ENCODE data around the gene AKT3. TPM values are rescaled to one million over a fixed set of nuclear protein-coding genes. Genes with fewer than 3 reads are reported as not detected.
A peak's percentile ranks its signal among the peaks of the same experiment; 100 is the strongest.
"Not testable (repeated sequence)": the region's sequence is repeated elsewhere in the genome, so short reads cannot be mapped to it uniquely, and the experiment has no call there.

The AKT3 gene
- total and polyA plus RNA-seq, 2 experiments from 2014 or later: 3.5 to 23.4 TPM

DNA sequence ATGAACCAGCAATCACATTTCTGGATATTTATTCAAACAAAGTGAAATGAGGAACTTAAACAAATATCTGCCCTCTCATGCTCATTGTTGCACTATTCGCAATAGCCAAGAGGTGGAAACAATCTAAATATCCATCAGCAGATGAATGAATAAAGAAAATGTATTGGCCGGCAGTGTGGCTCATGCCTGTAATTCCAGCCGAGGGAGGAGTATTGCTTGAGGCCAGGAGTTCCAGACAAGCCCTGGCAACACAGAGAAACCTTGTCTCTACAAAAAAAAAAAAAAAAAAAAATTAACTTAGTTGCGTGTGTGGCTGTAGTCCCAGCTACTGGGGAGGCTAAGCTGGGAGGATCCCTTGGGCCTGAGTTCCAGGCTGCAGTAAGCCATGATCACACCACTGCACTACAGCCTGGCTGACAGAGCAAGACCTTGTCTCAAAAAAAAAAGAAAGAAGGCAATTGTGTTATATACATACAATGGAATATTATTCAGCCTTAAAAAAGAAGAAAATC lies 191.4 kb downstream of the AKT3 start:
- Histone ChIP-seq H3K4me1 (ENCODE audit: low read depth) (no peaks in the 10 kb centered on the region), H3K36me3 (peaks cover under 1% of the 10 kb centered on the region), H3K9me3 (ENCODE audit: low read depth) (no peaks in the 10 kb centered on the region), H3K27ac (no peak overlapping the region), H3K4me3 (no peak overlapping the region), H3K27me3 (no peaks in the 10 kb centered on the region)
- no peak for TF ChIP-seq CTCF (IDR thresholded peaks at IDR 0.05; ENCODE audit: low read depth, low read length)
- no peak for DNase-seq (ENCODE audit: low read depth in 1 of 2, low spot score in 1 of 2)

DNA sequence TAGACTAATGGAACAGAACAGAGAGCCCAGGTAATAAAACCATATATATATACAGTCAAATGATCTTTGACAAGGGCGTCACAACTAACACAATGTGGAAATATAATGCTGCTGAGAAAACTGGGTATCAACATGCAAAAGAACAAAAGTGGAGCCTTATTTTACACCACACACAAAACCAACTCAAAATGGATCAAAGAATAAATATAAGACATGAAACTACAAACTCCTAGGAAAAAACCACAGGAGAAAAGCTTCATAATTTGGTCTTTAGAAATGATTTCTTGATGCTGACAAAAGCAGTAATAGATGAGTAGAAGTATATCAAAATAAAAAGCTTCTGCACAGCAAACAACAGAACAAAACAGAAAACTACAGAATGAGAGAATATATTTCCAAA lies 192.2 kb downstream of the AKT3 start:
- TF ChIP-seq CTCF (IDR thresholded peaks at IDR 0.05; ENCODE audit: low read depth, low read length): no peak
- no peaks in the 10 kb centered on the region for H3K9me3 ChIP-seq (ENCODE audit: low read depth)
- H3K27ac ChIP-seq: no peak overlapping the region
- H3K4me1 ChIP-seq (ENCODE audit: low read depth): no peaks in the 10 kb centered on the region
- DNase-seq (ENCODE audit: low read depth in 1 of 2, low spot score in 1 of 2): no peak
- H3K36me3 ChIP-seq: no peaks in the 10 kb centered on the region
- no peak overlapping the region for H3K4me3 ChIP-seq
- no peaks in the 10 kb centered on the region for H3K27me3 ChIP-seq

GRCh38 chr1:243649530-243649929 lies 200.5 kb downstream of the AKT3 start:
- H3K9me3 ChIP-seq (ENCODE audit: low read depth); H3K36me3 ChIP-seq; H3K27ac ChIP-seq; H3K4me1 ChIP-seq (ENCODE audit: low read depth); H3K27me3 ChIP-seq; H3K4me3 ChIP-seq; DNase-seq (ENCODE audit: low read depth in 1 of 2, low spot score in 1 of 2): not testable (repeated sequence)

- no peak for TF ChIP-seq CTCF (IDR thresholded peaks at IDR 0.05; ENCODE audit: low read depth, low read length)
- no peak overlapping the region for H3K27ac ChIP-seq
- peaks cover 6% of the 10 kb centered on the region for H3K36me3 ChIP-seq
- H3K4me3 ChIP-seq: no peak overlapping the region
- no peaks in the 10 kb centered on the region for H3K9me3 ChIP-seq (ENCODE audit: low read depth)
- no peaks in the 10 kb centered on the region for H3K4me1 ChIP-seq (ENCODE audit: low read depth)
- DNase-seq (ENCODE audit: low read depth in 1 of 2, low spot score in 1 of 2): no peak
- H3K27me3 ChIP-seq: no peaks in the 10 kb centered on the region
These were observed 203.2 kb downstream of the AKT3 start for GRCh38 chr1:243646841-243647240.

- no peak overlapping the region for H3K27ac ChIP-seq
- no peak overlapping the region for H3K4me3 ChIP-seq
- no peak for TF ChIP-seq CTCF (IDR thresholded peaks at IDR 0.05; ENCODE audit: low read depth, low read length)
- peaks cover 6% of the 10 kb centered on the region for H3K36me3 ChIP-seq
- H3K4me1 ChIP-seq (ENCODE audit: low read depth): no peaks in the 10 kb centered on the region
- no peaks in the 10 kb centered on the region for H3K27me3 ChIP-seq
- H3K9me3 ChIP-seq (ENCODE audit: low read depth): no peaks in the 10 kb centered on the region
- DNase-seq (ENCODE audit: low read depth in 1 of 2, low spot score in 1 of 2): no peak
These were observed 204.8 kb downstream of the AKT3 start for GRCh38 chr1:243645281-243645680.

GRCh38 chr1:243642936-243643335 lies 207.1 kb downstream of the AKT3 start:
- no peak overlapping the region for H3K4me3 ChIP-seq

More at GRCh38 chr1:243642936-243643335, 207.1 kb downstream of the AKT3 start:
- Histone ChIP-seq H3K27me3 (no peaks in the 10 kb centered on the region), H3K36me3 (peaks cover 6% of the 10 kb centered on the region), H3K4me1 (ENCODE audit: low read depth) (no peaks in the 10 kb centered on the region), H3K27ac (no peak overlapping the region), H3K9me3 (ENCODE audit: low read depth) (no peaks in the 10 kb centered on the region)
- TF ChIP-seq CTCF (IDR thresholded peaks at IDR 0.05; ENCODE audit: low read depth, low read length): no peak
- DNase-seq (ENCODE audit: low read depth in 1 of 2, low spot score in 1 of 2): peak in 1 of 2 donors; percentile 37

Data from cardiac muscle cell (in vitro differentiated cells and primary cell).